GM12878 (cell line): ENCODE measurements around the gene POLR3K. TPM values are rescaled to one million over a fixed set of nuclear protein-coding genes. Genes with fewer than 3 reads are reported as not detected.

Experiments used
- ATAC-seq: fragments of 200-7000 bp; cut with Tn5 transposase; 3 replicates; pipeline ENCODE4 v1.9.1; 2020; ENCODE audit warnings: mild to moderate bottlenecking, moderate library complexity
- BruUV-seq: library from RNA; stranded (reverse); fragments of 400-500 nt; replicated peaks from 2 replicates; lab custom pipeline; 2021; lab: Mats Ljungman, UMichigan
- CTCF ChIA-PET: fragments of 300-600 bp; sonication (Branson Sonifier 250); formaldehyde crosslinking; extraction: SDS; loops from one replicate; lab custom pipeline; 2021; ENCODE audit warnings: inconsistent platforms; lab: Yijun Ruan, JAX
- POLR2A ChIA-PET: fragments of 350-600 bp; formaldehyde crosslinking; extraction: SDS; loops from one replicate; lab custom pipeline; 2021; ENCODE audit warnings: inconsistent platforms; lab: Charles Lee
- RAD21 ChIA-PET: fragments of 300-600 bp; sonication (Branson Sonifier 250); formaldehyde crosslinking; loops from one replicate; lab custom pipeline; 2023; ENCODE audit warnings: antibody characterized with exemption; ENCODE audit not compliant: unreplicated experiment; lab: Charles Lee
- SMC1A ChIA-PET: fragments of 300-600 bp; sonication (Branson Sonifier 250); formaldehyde crosslinking; loops from one replicate; lab custom pipeline; 2023; ENCODE audit not compliant: unreplicated experiment, uncharacterized antibody; lab: Charles Lee
- DNase-seq: peaks from one replicate; pipeline ENCODE4 v3.0.0-alpha.2; 2011; ENCODE audit warnings: low read depth, low spot score
- FAIRE-seq: peaks from 3 replicates; lab custom pipeline; 2011; peaks lifted over from hg19 to GRCh38; lab: Jason Lieb, UNC
- H2AFZ ChIP-seq: 2 replicates; pipeline ENCODE4 v1.6.0; 2011; ENCODE audit warnings: low read depth, low read length, control low read depth; ENCODE audit not compliant: control insufficient read depth
- H3K27ac ChIP-seq: 2 replicates; pipeline ENCODE4 v1.5.1; 2011; ENCODE audit warnings: control low read depth; ENCODE audit not compliant: control insufficient read depth, insufficient read depth
- H3K27me3 ChIP-seq, 2 experiments: replicated peaks in 1 of 2; 2 replicates each; pipeline versions ENCODE4 v1.6.0 to v1.6.1; 2011; ENCODE audit warnings: low read length in 1 of 2; ENCODE audit not compliant: control insufficient read depth in 2 of 2, insufficient read depth in 2 of 2
- H3K36me3 ChIP-seq, 2 experiments: 2 replicates each; pipeline ENCODE4 v1.5.1; 2011; ENCODE audit warnings: low read length in 1 of 2; ENCODE audit not compliant: control insufficient read depth in 2 of 2, insufficient read depth in 2 of 2
- H3K4me1 ChIP-seq: 2 replicates; pipeline ENCODE4 v1.6.1; 2011; ENCODE audit warnings: mild to moderate bottlenecking, low read length, moderate library complexity, mixed read lengths; ENCODE audit not compliant: control insufficient read depth, insufficient read depth
- H3K4me2 ChIP-seq: 2 replicates; pipeline ENCODE4 v1.6.0; 2011; ENCODE audit warnings: control low read depth; ENCODE audit not compliant: control insufficient read depth, insufficient read depth
- H3K4me3 ChIP-seq: fragments of 200-600 bp; sonication (generic); 2 replicates; pipeline ENCODE4 v1.5.1; 2016
- H3K79me2 ChIP-seq: 2 replicates; pipeline ENCODE4 v1.6.0; 2011; ENCODE audit warnings: low read length; ENCODE audit not compliant: control insufficient read depth, insufficient read depth
- H3K9ac ChIP-seq: 2 replicates; pipeline ENCODE4 v1.8.0; 2011; ENCODE audit warnings: low read length, control low read depth, mixed read lengths; ENCODE audit not compliant: control insufficient read depth, insufficient read depth
- H3K9me3 ChIP-seq: replicated peaks from 3 replicates; pipeline ENCODE4 v1.5.1; 2011; ENCODE audit warnings: mild to moderate bottlenecking, low read length; ENCODE audit not compliant: control insufficient read depth, insufficient read depth
- H4K20me1 ChIP-seq: 2 replicates; pipeline ENCODE4 v1.6.0; 2011; ENCODE audit not compliant: control insufficient read depth, insufficient read depth
- CHD4 ChIP-seq: fragments of 200-600 bp; sonication (generic); IDR thresholded peaks from 2 replicates; pipeline ENCODE4 v1.6.1; 2016; ENCODE audit warnings: mild to moderate bottlenecking
- CREM ChIP-seq: IDR thresholded peaks from 2 replicates; pipeline ENCODE4 v1.6.1; 2014; ENCODE audit warnings: antibody characterized with exemption, low read depth
- EGR1 ChIP-seq, 2 experiments: IDR thresholded peaks; 1 replicate in 1 of 2; 2 replicates in 1 of 2; pipeline ENCODE4 v1.6.1; 2011 to 2012; ENCODE audit warnings: low read depth in 2 of 2, low read length in 2 of 2, borderline replicate concordance in 1 of 2, mild to moderate bottlenecking in 1 of 2, moderate library complexity in 1 of 2
- IRF4 ChIP-seq: IDR thresholded peaks from 2 replicates; pipeline ENCODE4 v1.6.1; 2011; ENCODE audit warnings: low read depth, low read length
- KAT2A ChIP-seq: conservative IDR thresholded peaks from 2 replicates; pipeline ENCODE4 v1.6.1; 2011; ENCODE audit warnings: low read depth, low read length; ENCODE audit not compliant: control insufficient read depth
- RCOR1 ChIP-seq: conservative IDR thresholded peaks from 2 replicates; pipeline ENCODE4 v1.6.1; 2012; ENCODE audit warnings: low read depth, low read length, improper control_type of control experiment
- ZNF384 ChIP-seq: IDR thresholded peaks from 2 replicates; pipeline ENCODE4 v1.6.1; 2012; ENCODE audit warnings: low read depth, mild to moderate bottlenecking, low read length, improper control_type of control experiment, borderline replicate concordance
- WGBS: methylation state at CpG from one replicate; pipeline ENCODE4 v1.1.6; 2016; ENCODE audit warnings: low lambda C conversion rate; ENCODE audit not compliant: insufficient replicate concordance, insufficient coverage; ENCODE audit errors: missing lambda C conversion rate; 5-methylcytosine and 5-hydroxymethylcytosine counted together
- in situ Hi-C: fragments of 300-500 bp; cut with MboI; formaldehyde crosslinking; loops from 9 replicates; pipeline ENCODE4 v1.14.3; 2018; ENCODE audit warnings: mixed read lengths
- intact Hi-C: fragments of 100-400 bp; cut with micrococcal nuclease; formaldehyde crosslinking; loops from one replicate; pipeline ENCODE4 v1.14.2; 2022; ENCODE audit not compliant: unreplicated experiment
- polyA plus RNA-seq, 11 experiments: library from polyadenylated mRNA; depleted of rRNA in 4 of 11; unstranded in 6 of 11; stranded (reverse) in 5 of 11; fragments of >200 nt; fragmentation: Nextera tagmentation in 4 of 11; fragmentation: Illumina TruSeq in 1 of 11; extraction: Ambion mirVana in 4 of 11; extraction: Trizol in 1 of 11; gene quantifications; 1 replicate in 1 of 11; 2 replicates in 10 of 11; pipeline versions ENCODE4 v1.2.1 to v1.2.3, GENCODE V29; 2011 to 2016; ENCODE audit warnings: inconsistent platforms in 2 of 11, missing spikeins in 2 of 11, low read depth in 1 of 11
- total RNA-seq, 4 experiments: library from RNA; depleted of rRNA in 3 of 4; stranded (reverse); fragments of >200 nt in 3 of 4; fragmentation: Illumina TruSeq in 1 of 4; extraction: Trizol in 1 of 4; gene quantifications; 2 replicates each; pipeline versions ENCODE4 v1.2.1 to v1.2.3, GENCODE V29; 2013 to 2021

Gene POLR3K
- total and polyA plus RNA-seq, 10 of the 15 experiments (the other 5 are each of a cell fraction or from before 2014, with no cell fraction given): 25.3 to 222 (median 64.0) TPM

- WGBS: 50% methylated on average over 12 of the region's 12 CpGs
- CTCF ChIA-PET: interaction anchor here (1.8 to 14.2 kb wide), 2 partner anchors 8 to 22 kb away, joined by 14 to 319 read pairs; no protein-coding TSS in a partner anchor
- no peak for TF ChIP-seq RCOR1
- TF ChIP-seq EGR1 (IDR thresholded peaks at IDR 0.05; ENCODE audit: borderline replicate concordance in 1 of 2, low read depth in 2 of 2, low read length in 2 of 2): no peak
- TF ChIP-seq KAT2A: no peak
- TF ChIP-seq CREM: no peak
- no peak for TF ChIP-seq ZNF384
- no peak for TF ChIP-seq IRF4
- TF ChIP-seq CHD4: no peak
- TF ChIP-seq, all 136 proteins: peak for 0
- DNase-seq (no peak), ATAC-seq (no peak), FAIRE-seq (no peak)
- no peak overlapping the region for H3K27ac ChIP-seq
- H4K20me1 ChIP-seq: no peaks in the 10 kb centered on the region; the same call in 1 of the 2 replicates
- H3K79me2 ChIP-seq: peaks cover 10% of the 10 kb centered on the region
- BruUV-seq: no TSS peak
- in situ Hi-C loops: no loop called here
- no peak overlapping the region for H3K4me3 ChIP-seq
- intact Hi-C loops: no loop called here
- peaks cover 16% of the 10 kb centered on the region for H3K4me1 ChIP-seq
- SMC1A ChIA-PET: no interaction called here
- no peak overlapping the region for H2AFZ ChIP-seq
- H3K9me3 ChIP-seq: no peaks in the 10 kb centered on the region
- H3K9ac ChIP-seq: no peak overlapping the region
- POLR2A ChIA-PET: no interaction called here
- RAD21 ChIA-PET: no interaction called here
- no peaks in the 10 kb centered on the region for H3K36me3 ChIP-seq
- no peak overlapping the region for H3K4me2 ChIP-seq
- peaks cover 4 to 12% of the 10 kb centered on the region in 2 experiments; a peak in 3 of 4 replicates for H3K27me3 ChIP-seq
These were observed 20.8 kb upstream of the POLR3K start for GRCh38 chr16:74051-74746.
